OCI-LY1 (cell line): ENCODE measurements around the gene TMPRSS11F.

Source experiments
- H2AFZ ChIP-seq: fragments of 200-600 bp; sonication (generic), shearing (Covaris generic); 2 replicates; pipeline ENCODE4 v1.6.0; 2014; ENCODE audit warnings: antibody characterized with exemption, mild to moderate bottlenecking, low read length
- H3F3A ChIP-seq: fragments of 200-600 bp; sonication (generic), shearing (Covaris generic); 2 replicates; pipeline ENCODE4 v1.6.0; 2014; ENCODE audit warnings: mild to moderate bottlenecking, antibody characterized with exemption, low read length, moderate library complexity; ENCODE audit not compliant: insufficient read depth
- H3K27ac ChIP-seq: fragments of 200-600 bp; sonication (generic); 2 replicates; pipeline ENCODE4 v1.5.1; 2014; ENCODE audit warnings: low read length, mixed run types, mild to moderate bottlenecking, low read depth; ENCODE audit not compliant: poor library complexity, severe bottlenecking
- H3K27me3 ChIP-seq: fragments of 200-600 bp; sonication (generic); 2 replicates; pipeline ENCODE4 v1.6.0; 2014; ENCODE audit warnings: antibody characterized with exemption, mild to moderate bottlenecking, low read length, moderate library complexity; ENCODE audit not compliant: insufficient read depth
- H3K36me3 ChIP-seq: fragments of 200-600 bp; sonication (generic); 2 replicates; pipeline ENCODE4 v1.6.1; 2014; ENCODE audit warnings: mild to moderate bottlenecking, antibody characterized with exemption, low read length, moderate library complexity, mixed read lengths; ENCODE audit not compliant: insufficient read depth
- H3K4me1 ChIP-seq: fragments of 200-600 bp; sonication (generic); 2 replicates; pipeline ENCODE4 v1.5.1; 2014; ENCODE audit warnings: mild to moderate bottlenecking, low read length, moderate library complexity; ENCODE audit not compliant: insufficient read depth, severe bottlenecking
- H3K4me2 ChIP-seq: fragments of 200-600 bp; sonication (generic), shearing (Covaris generic); 2 replicates; pipeline ENCODE4 v1.6.1; 2014; ENCODE audit warnings: low read length
- H3K4me3 ChIP-seq: fragments of 200-600 bp; sonication (generic); 2 replicates; pipeline ENCODE4 v1.5.1; 2014; ENCODE audit warnings: low read length, low read depth, mild to moderate bottlenecking, mixed read lengths; ENCODE audit not compliant: poor library complexity, severe bottlenecking
- H3K79me2 ChIP-seq: fragments of 200-600 bp; shearing (Covaris generic); 2 replicates; pipeline ENCODE4 v1.6.1; 2016; ENCODE audit warnings: mixed run types, low read length, mixed read lengths; ENCODE audit not compliant: insufficient read depth
- H3K9ac ChIP-seq: fragments of 200-600 bp; sonication (generic), shearing (Covaris generic); 2 replicates; pipeline ENCODE4 v1.6.1; 2014; ENCODE audit warnings: mild to moderate bottlenecking, low read length, mixed read lengths
- H3K9me2 ChIP-seq: fragments of 200-600 bp; sonication (generic), shearing (Covaris generic); 2 replicates; pipeline ENCODE4 v1.6.1; 2014; ENCODE audit warnings: low read depth, mild to moderate bottlenecking, low read length, mixed read lengths
- H3K9me3 ChIP-seq: fragments of 200-600 bp; shearing (Covaris generic); 2 replicates; pipeline ENCODE4 v1.6.1; 2014; ENCODE audit warnings: low read length, mixed read lengths
- H4K20me1 ChIP-seq: fragments of 200-600 bp; sonication (generic), shearing (Covaris generic); 2 replicates; pipeline ENCODE4 v1.6.0; 2016; ENCODE audit warnings: mild to moderate bottlenecking, low read length; ENCODE audit not compliant: insufficient read depth
- CTCF ChIP-seq: fragments of 200-600 bp; sonication (generic), shearing (Covaris generic); IDR thresholded peaks from 2 replicates; pipeline ENCODE4 v1.5.1; 2017; ENCODE audit warnings: mild to moderate bottlenecking, antibody characterized with exemption, low read length, moderate library complexity, mixed read lengths
- EZH2 ChIP-seq: fragments of 200-600 bp; sonication (generic), shearing (Covaris generic); IDR thresholded peaks from 2 replicates; pipeline ENCODE4 v1.8.0; 2017; ENCODE audit warnings: borderline replicate concordance, mixed run types, mild to moderate bottlenecking, antibody characterized with exemption, low read length, moderate library complexity, mixed read lengths

The TMPRSS11F gene

GRCh38 chr4:68110441-68110840, 19.2 kb downstream of the TMPRSS11F start:
- Histone ChIP-seq H3K27me3 (no peaks in the 10 kb centered on the region), H3K36me3 (no peaks in the 10 kb centered on the region), H4K20me1 (no peaks in the 10 kb centered on the region), H3F3A (no peaks in the 10 kb centered on the region), H3K9me2 (no peaks in the 10 kb centered on the region), H2AFZ (no peak overlapping the region), H3K9me3 (no peaks in the 10 kb centered on the region), H3K27ac (no peak overlapping the region), H3K4me2 (no peak overlapping the region), H3K4me1 (no peaks in the 10 kb centered on the region), H3K9ac (no peak overlapping the region), H3K4me3 (no peak overlapping the region), H3K79me2 (no peaks in the 10 kb centered on the region)
- TF ChIP-seq CTCF (no peak), EZH2 (no peak)

- no peaks in the 10 kb centered on the region for H3F3A ChIP-seq
- no peaks in the 10 kb centered on the region for H3K4me1 ChIP-seq
- no peaks in the 10 kb centered on the region for H4K20me1 ChIP-seq
- no peaks in the 10 kb centered on the region for H3K27me3 ChIP-seq
- H2AFZ ChIP-seq: no peak overlapping the region
- H3K4me3 ChIP-seq: no peak overlapping the region
- no peaks in the 10 kb centered on the region for H3K79me2 ChIP-seq
- TF ChIP-seq EZH2 (no peak), CTCF (no peak)
- H3K9me3 ChIP-seq: no peaks in the 10 kb centered on the region
- H3K9me2 ChIP-seq: no peaks in the 10 kb centered on the region
- H3K4me2 ChIP-seq: no peak overlapping the region
- H3K27ac ChIP-seq: no peak overlapping the region
- no peak overlapping the region for H3K9ac ChIP-seq
- no peaks in the 10 kb centered on the region for H3K36me3 ChIP-seq
Measured at GRCh38 chr4:68109868-68110267, 19.8 kb downstream of the TMPRSS11F start.

- H3K4me2 ChIP-seq: no peak overlapping the region
- H3F3A ChIP-seq: no peaks in the 10 kb centered on the region
- H3K4me1 ChIP-seq: no peaks in the 10 kb centered on the region
- H3K4me3 ChIP-seq: no peak overlapping the region
- no peak overlapping the region for H2AFZ ChIP-seq
- H3K9me2 ChIP-seq: no peaks in the 10 kb centered on the region
- no peak overlapping the region for H3K9ac ChIP-seq
- H3K36me3 ChIP-seq: no peaks in the 10 kb centered on the region
- H3K27ac ChIP-seq: no peak overlapping the region
- H4K20me1 ChIP-seq: no peaks in the 10 kb centered on the region
- no peaks in the 10 kb centered on the region for H3K27me3 ChIP-seq
- H3K9me3 ChIP-seq: no peaks in the 10 kb centered on the region
- TF ChIP-seq EZH2: no peak
- no peak for TF ChIP-seq CTCF
- no peaks in the 10 kb centered on the region for H3K79me2 ChIP-seq
Measured at GRCh38 chr4:68082758-68083157, 46.9 kb downstream of the TMPRSS11F start.
